SK-N-SH (cell line): Measurements from ENCODE around the gene CZIB. TPM values are rescaled to one million over a fixed set of nuclear protein-coding genes. Genes with fewer than 3 reads are reported as not detected.

Source experiments
- CTCF ChIA-PET: fragments of 300-600, 350-600 bp; formaldehyde crosslinking; extraction: SDS; loops from one replicate; lab custom pipeline; 2021; lab: Yijun Ruan, JAX
- POLR2A ChIA-PET: fragments of 350-600 bp; sonication (Branson Sonifier 250); formaldehyde crosslinking; extraction: SDS; loops from one replicate; lab custom pipeline; 2020; ENCODE audit warnings: antibody characterized with exemption, inconsistent platforms; lab: Yijun Ruan, JAX
- DNase-seq: peaks from one replicate; pipeline ENCODE4 v3.0.0; 2012
- H2AFZ ChIP-seq: fragments of 200-600 bp; sonication (generic); 2 replicates; pipeline ENCODE4 v1.8.1; 2016; ENCODE audit warnings: antibody characterized with exemption, mild to moderate bottlenecking, low read depth
- H3F3A ChIP-seq: fragments of 200-600 bp; sonication (generic); replicated peaks from 2 replicates; pipeline ENCODE3; 2016; ENCODE audit warnings: antibody characterized with exemption, mild to moderate bottlenecking; ENCODE audit not compliant: insufficient read depth
- H3K27ac ChIP-seq, 2 experiments: fragments of 200-500 bp in 1 of 2; fragments of 200-600 bp in 1 of 2; sonication (Bioruptor generic) in 1 of 2; sonication (generic), shearing (Covaris generic) in 1 of 2; 2 replicates each; pipeline versions ENCODE4 v1.5.1 to v1.6.1; 2014 to 2016; ENCODE audit warnings: low read depth in 2 of 2, inconsistent platforms in 1 of 2, low read length in 1 of 2, mild to moderate bottlenecking in 1 of 2, mixed read lengths in 1 of 2
- H3K27me3 ChIP-seq: fragments of 200-600 bp; sonication (generic), shearing (Covaris generic); 2 replicates; pipeline ENCODE4 v1.6.1; 2016; ENCODE audit warnings: mixed run types; ENCODE audit not compliant: insufficient read depth
- H3K36me3 ChIP-seq, 2 experiments: fragments of 200-500 bp in 1 of 2; fragments of 200-600 bp in 1 of 2; sonication (Bioruptor generic) in 1 of 2; sonication (generic) in 1 of 2; replicated peaks in 1 of 2; 2 replicates each; pipeline versions ENCODE3 to v1.5.1; 2014 to 2016; ENCODE audit warnings: low read length in 1 of 2, mild to moderate bottlenecking in 1 of 2; ENCODE audit not compliant: insufficient read depth in 2 of 2, control insufficient read depth in 1 of 2
- H3K4me1 ChIP-seq, 2 experiments: fragments of 200-500 bp in 1 of 2; fragments of 200-600 bp in 1 of 2; sonication (Bioruptor generic) in 1 of 2; sonication (generic), shearing (Covaris generic) in 1 of 2; 2 replicates each; pipeline versions ENCODE4 v1.5.1 to v1.6.1; 2014 to 2016; ENCODE audit warnings: low read depth in 1 of 2, low read length in 1 of 2, mixed run types in 1 of 2; ENCODE audit not compliant: insufficient read depth in 2 of 2, control insufficient read depth in 1 of 2
- H3K4me2 ChIP-seq: fragments of 200-600 bp; sonication (generic), shearing (Covaris generic); 2 replicates; pipeline ENCODE4 v1.6.1; 2017; ENCODE audit warnings: mixed run types
- H3K4me3 ChIP-seq, 2 experiments: fragments of 200-500 bp in 1 of 2; fragments of 200-600 bp in 1 of 2; sonication (Bioruptor generic) in 1 of 2; sonication (generic), shearing (Covaris generic) in 1 of 2; 2 replicates each; pipeline versions ENCODE4 v1.5.1 to v1.8.1; 2014 to 2016; ENCODE audit warnings: low read depth in 2 of 2, inconsistent platforms in 1 of 2, low read length in 1 of 2, mild to moderate bottlenecking in 1 of 2, mixed read lengths in 1 of 2, moderate library complexity in 1 of 2
- H3K79me2 ChIP-seq: fragments of 200-600 bp; sonication (generic); 2 replicates; pipeline ENCODE4 v1.8.1; 2017; ENCODE audit warnings: mild to moderate bottlenecking; ENCODE audit not compliant: insufficient read depth
- H3K9ac ChIP-seq: fragments of 200-600 bp; sonication (generic); 2 replicates; pipeline ENCODE4 v1.6.1; 2017; ENCODE audit warnings: mixed run types
- H3K9me2 ChIP-seq: fragments of 200-600 bp; sonication (generic); 2 replicates; pipeline ENCODE4 v1.6.1; 2017; ENCODE audit warnings: mixed run types
- H3K9me3 ChIP-seq: fragments of 200-600 bp; sonication (generic); 2 replicates; pipeline ENCODE4 v1.6.1; 2017; ENCODE audit warnings: mixed run types, mild to moderate bottlenecking, moderate library complexity
- H4K20me1 ChIP-seq: fragments of 200-600 bp; sonication (generic); 2 replicates; pipeline ENCODE4 v1.6.1; 2017; ENCODE audit warnings: mild to moderate bottlenecking, mixed run types; ENCODE audit not compliant: insufficient read depth
- CHD2 ChIP-seq: fragments of 150-350 bp; IDR thresholded peaks from 2 replicates; pipeline ENCODE4 v1.6.1; 2018; ENCODE audit warnings: low read length; ENCODE audit not compliant: partially characterized antibody
- EZH2phosphoT487 ChIP-seq: fragments of 200-600 bp; sonication (generic); IDR thresholded peaks from 2 replicates; pipeline ENCODE4 v1.6.1; 2017; ENCODE audit warnings: low read depth, mixed run types, mild to moderate bottlenecking, antibody characterized with exemption, moderate library complexity, borderline replicate concordance
- FOSL2 ChIP-seq: IDR thresholded peaks from 2 replicates; pipeline ENCODE4 v1.4.0; 2012; ENCODE audit warnings: low read depth, mild to moderate bottlenecking, moderate library complexity, borderline replicate concordance
- JUND ChIP-seq: IDR thresholded peaks from 2 replicates; pipeline ENCODE4 v1.4.0; 2012
- MAX ChIP-seq: IDR thresholded peaks from 2 replicates; pipeline ENCODE4 v1.4.0; 2012; ENCODE audit warnings: low read depth
- MXI1 ChIP-seq: IDR thresholded peaks from 2 replicates; pipeline ENCODE4 v1.6.1; 2012; ENCODE audit warnings: mild to moderate bottlenecking, low read depth, low read length, improper control_type of control experiment
- NRF1 ChIP-seq: IDR thresholded peaks from 2 replicates; pipeline ENCODE4 v1.6.1; 2012; ENCODE audit warnings: low read depth, mild to moderate bottlenecking, low read length
- RXRA ChIP-seq: IDR thresholded peaks from 2 replicates; pipeline ENCODE4 v1.4.0; 2012; ENCODE audit warnings: low read depth, mild to moderate bottlenecking, borderline replicate concordance
- SIN3A ChIP-seq: IDR thresholded peaks from 2 replicates; pipeline ENCODE4 v1.6.1; 2012; ENCODE audit warnings: low read depth, mild to moderate bottlenecking, low read length, moderate library complexity, borderline replicate concordance
- TAF1 ChIP-seq: IDR thresholded peaks from 2 replicates; pipeline ENCODE4 v1.6.1; 2012; ENCODE audit warnings: low read depth, mild to moderate bottlenecking, low read length, moderate library complexity, borderline replicate concordance
- TCF12 ChIP-seq: IDR thresholded peaks from 2 replicates; pipeline ENCODE4 v1.4.0; 2012
- TEAD4 ChIP-seq: IDR thresholded peaks from 2 replicates; pipeline ENCODE4 v1.4.0; 2012; ENCODE audit warnings: mild to moderate bottlenecking, borderline replicate concordance; ENCODE audit not compliant: insufficient read depth
- USF2 ChIP-seq: fragments of 150-350 bp; IDR thresholded peaks from 2 replicates; pipeline ENCODE4 v1.6.1; 2017; ENCODE audit warnings: antibody characterized with exemption, low read length, low read depth, borderline replicate concordance
- ZBTB33 ChIP-seq: IDR thresholded peaks from 2 replicates; pipeline ENCODE4 v1.4.0; 2012; ENCODE audit warnings: low read depth, borderline replicate concordance
- WGBS: methylation state at CpG from one replicate; pipeline ENCODE4 v1.1.6; 2017; ENCODE audit warnings: low lambda C conversion rate; 5-methylcytosine and 5-hydroxymethylcytosine counted together
- polyA plus RNA-seq, 3 experiments: library from polyadenylated mRNA; depleted of rRNA; stranded (reverse); fragments of >200 nt; gene quantifications; 2 replicates each; pipeline ENCODE4 v1.2.3, GENCODE V29; 2012
- TF ChIP-seq, protein P1 (sequence below): IDR thresholded peaks from 2 replicates; pipeline ENCODE4; 2012
- TF ChIP-seq, protein P2 (sequence below): fragments of 200-600 bp; sonication (generic); IDR thresholded peaks from 2 replicates; pipeline ENCODE4 v1.6.1; 2017; ENCODE audit warnings: antibody characterized with exemption, mild to moderate bottlenecking, moderate library complexity

The CZIB gene
- polyA plus RNA-seq, 1 of the 3 experiments (the other 2 are of a cell fraction), result 69.0 TPM

DNA sequence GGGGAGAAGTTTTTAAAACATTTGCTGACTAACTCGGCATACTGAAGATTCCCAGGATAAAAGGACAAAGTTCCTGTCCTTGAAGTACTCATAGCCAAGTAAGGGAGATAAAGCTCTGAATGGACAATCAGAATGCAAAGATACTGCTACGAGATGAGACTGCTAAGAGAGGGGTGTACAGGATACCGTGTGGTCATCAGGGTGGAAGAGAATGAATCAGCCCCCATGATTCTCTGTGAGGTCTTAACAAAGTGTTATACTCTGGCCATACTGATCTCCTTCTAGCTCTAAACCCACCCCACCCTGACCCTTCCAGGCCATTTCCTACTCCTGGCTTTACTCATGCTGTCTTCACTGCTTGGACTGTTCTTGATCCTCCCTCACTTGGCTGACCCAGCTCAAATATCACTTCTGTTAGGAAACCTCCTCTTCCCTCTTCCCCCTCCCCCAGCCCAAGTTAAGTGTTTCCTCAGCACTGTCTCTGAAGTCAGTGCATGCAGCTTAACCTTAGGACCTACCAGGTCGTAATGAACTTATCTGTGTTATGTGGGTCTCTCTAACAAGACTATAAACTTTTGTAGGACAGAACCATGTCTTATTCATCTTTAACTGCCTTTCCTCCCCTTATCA is 33.7 kb upstream of the CZIB start:
- Histone ChIP-seq H3K4me1 (peaks cover 0 to 11% of the 10 kb centered on the region in 2 experiments; a peak in 1 of 4 replicates), H3K27me3 (no peaks in the 10 kb centered on the region), H3F3A (peaks cover 8% of the 10 kb centered on the region), H3K27ac (no peak overlapping the region), H4K20me1 (no peaks in the 10 kb centered on the region), H3K9me3 (no peaks in the 10 kb centered on the region), H2AFZ (no peak overlapping the region), H3K79me2 (no peaks in the 10 kb centered on the region), H3K4me3 (no peak overlapping the region), H3K9ac (no peak overlapping the region), H3K9me2 (no peaks in the 10 kb centered on the region), H3K36me3 (peaks cover 4 to 27% of the 10 kb centered on the region in 2 experiments), H3K4me2 (no peak overlapping the region)
- CTCF ChIA-PET, result interaction anchor here (4.0 to 6.0 kb wide), 2 partner anchors 24 to 139 kb away, joined by 15 to 25 read pairs; no protein-coding TSS in a partner anchor
- POLR2A ChIA-PET, result no interaction called here
- no peak for DNase-seq
- no peak for TF ChIP-seq RXRA
- TF ChIP-seq NRF1, result no peak
- no peak for TF ChIP-seq ZBTB33
- TF ChIP-seq, protein P1, sequence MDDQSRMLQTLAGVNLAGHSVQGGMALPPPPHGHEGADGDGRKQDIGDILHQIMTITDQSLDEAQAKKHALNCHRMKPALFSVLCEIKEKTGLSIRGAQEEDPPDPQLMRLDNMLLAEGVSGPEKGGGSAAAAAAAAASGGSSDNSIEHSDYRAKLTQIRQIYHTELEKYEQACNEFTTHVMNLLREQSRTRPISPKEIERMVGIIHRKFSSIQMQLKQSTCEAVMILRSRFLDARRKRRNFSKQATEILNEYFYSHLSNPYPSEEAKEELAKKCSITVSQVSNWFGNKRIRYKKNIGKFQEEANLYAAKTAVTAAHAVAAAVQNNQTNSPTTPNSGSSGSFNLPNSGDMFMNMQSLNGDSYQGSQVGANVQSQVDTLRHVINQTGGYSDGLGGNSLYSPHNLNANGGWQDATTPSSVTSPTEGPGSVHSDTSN, result no peak
- TF ChIP-seq SIN3A, result no peak
- no peak for TF ChIP-seq CHD2
- no peak for TF ChIP-seq FOSL2
- TF ChIP-seq TAF1, result no peak
- no peak for TF ChIP-seq MAX
- TF ChIP-seq EZH2phosphoT487, result no peak
- no peak for TF ChIP-seq JUND
- TF ChIP-seq TCF12, result no peak
- TF ChIP-seq TEAD4, result no peak
- TF ChIP-seq, protein P2, sequence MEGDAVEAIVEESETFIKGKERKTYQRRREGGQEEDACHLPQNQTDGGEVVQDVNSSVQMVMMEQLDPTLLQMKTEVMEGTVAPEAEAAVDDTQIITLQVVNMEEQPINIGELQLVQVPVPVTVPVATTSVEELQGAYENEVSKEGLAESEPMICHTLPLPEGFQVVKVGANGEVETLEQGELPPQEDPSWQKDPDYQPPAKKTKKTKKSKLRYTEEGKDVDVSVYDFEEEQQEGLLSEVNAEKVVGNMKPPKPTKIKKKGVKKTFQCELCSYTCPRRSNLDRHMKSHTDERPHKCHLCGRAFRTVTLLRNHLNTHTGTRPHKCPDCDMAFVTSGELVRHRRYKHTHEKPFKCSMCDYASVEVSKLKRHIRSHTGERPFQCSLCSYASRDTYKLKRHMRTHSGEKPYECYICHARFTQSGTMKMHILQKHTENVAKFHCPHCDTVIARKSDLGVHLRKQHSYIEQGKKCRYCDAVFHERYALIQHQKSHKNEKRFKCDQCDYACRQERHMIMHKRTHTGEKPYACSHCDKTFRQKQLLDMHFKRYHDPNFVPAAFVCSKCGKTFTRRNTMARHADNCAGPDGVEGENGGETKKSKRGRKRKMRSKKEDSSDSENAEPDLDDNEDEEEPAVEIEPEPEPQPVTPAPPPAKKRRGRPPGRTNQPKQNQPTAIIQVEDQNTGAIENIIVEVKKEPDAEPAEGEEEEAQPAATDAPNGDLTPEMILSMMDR, result no peak
- TF ChIP-seq USF2, result no peak
- no peak for TF ChIP-seq MXI1
- 78% methylated on average over 4 of the region's 4 CpGs for WGBS
